Measurements from ENCODE around the gene RUSC2.

RUSC2 gene

DNA sequence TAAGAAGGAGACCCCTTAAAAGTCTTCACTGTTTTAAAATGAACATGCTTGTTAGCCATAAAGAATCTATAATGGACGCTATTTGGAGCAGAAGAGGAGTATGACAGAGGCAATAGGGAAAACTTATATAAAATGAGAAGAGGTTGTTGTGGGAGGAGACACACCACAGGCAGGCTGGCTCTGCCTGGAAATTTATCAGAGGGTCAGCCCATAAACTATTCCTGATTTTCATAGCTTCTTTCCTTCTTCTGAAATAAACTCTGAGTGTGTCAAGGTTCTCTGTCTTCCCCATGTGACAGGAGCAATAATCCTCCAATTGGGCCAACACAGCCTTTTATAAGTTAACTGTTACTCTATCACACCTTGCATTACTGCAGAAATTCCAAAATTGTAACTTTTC, 19.6 kb upstream of the RUSC2 start:
- H4K20me1 ChIP-seq (ENCODE audit: insufficient read depth, low read length): no peaks in the 10 kb centered on the region
- no peak overlapping the region for H2AFZ ChIP-seq (ENCODE audit: low read depth, low read length)
- no peak overlapping the region for H3K4me2 ChIP-seq (ENCODE audit: insufficient read depth, low read length)
- no peaks in the 10 kb centered on the region for H3K79me2 ChIP-seq (ENCODE audit: insufficient read depth, low read length)
- no peaks in the 10 kb centered on the region for H3K4me1 ChIP-seq (ENCODE audit: insufficient read depth, low read length)
- DNase-seq (no peak), ATAC-seq (ENCODE audit: insufficient read depth, low read depth) (no peak)
- no peaks in the 10 kb centered on the region for H3K36me3 ChIP-seq (ENCODE audit: insufficient read depth, low read length)
- peaks cover 6% of the 10 kb centered on the region for H3K27me3 ChIP-seq (ENCODE audit: insufficient read depth, low read length, poor library complexity)
- no peak overlapping the region for H3K9ac ChIP-seq (ENCODE audit: low read depth, low read length)
- H3K4me3 ChIP-seq (ENCODE audit: low read depth in 1 of 2, low read length in 2 of 2): no peak overlapping the region
- H3K9me3 ChIP-seq (ENCODE audit: insufficient read depth, low read length, severe bottlenecking): no peaks in the 10 kb centered on the region
- no peak overlapping the region for H3K27ac ChIP-seq (ENCODE audit: low read length)
- TF ChIP-seq, protein P1, sequence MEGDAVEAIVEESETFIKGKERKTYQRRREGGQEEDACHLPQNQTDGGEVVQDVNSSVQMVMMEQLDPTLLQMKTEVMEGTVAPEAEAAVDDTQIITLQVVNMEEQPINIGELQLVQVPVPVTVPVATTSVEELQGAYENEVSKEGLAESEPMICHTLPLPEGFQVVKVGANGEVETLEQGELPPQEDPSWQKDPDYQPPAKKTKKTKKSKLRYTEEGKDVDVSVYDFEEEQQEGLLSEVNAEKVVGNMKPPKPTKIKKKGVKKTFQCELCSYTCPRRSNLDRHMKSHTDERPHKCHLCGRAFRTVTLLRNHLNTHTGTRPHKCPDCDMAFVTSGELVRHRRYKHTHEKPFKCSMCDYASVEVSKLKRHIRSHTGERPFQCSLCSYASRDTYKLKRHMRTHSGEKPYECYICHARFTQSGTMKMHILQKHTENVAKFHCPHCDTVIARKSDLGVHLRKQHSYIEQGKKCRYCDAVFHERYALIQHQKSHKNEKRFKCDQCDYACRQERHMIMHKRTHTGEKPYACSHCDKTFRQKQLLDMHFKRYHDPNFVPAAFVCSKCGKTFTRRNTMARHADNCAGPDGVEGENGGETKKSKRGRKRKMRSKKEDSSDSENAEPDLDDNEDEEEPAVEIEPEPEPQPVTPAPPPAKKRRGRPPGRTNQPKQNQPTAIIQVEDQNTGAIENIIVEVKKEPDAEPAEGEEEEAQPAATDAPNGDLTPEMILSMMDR (IDR thresholded peaks at IDR 0.05; ENCODE audit: borderline replicate concordance, extremely low read depth, low read length, poor library complexity, severe bottlenecking): no peak
- TF ChIP-seq EZH2 (IDR thresholded peaks at IDR 0.05; ENCODE audit: borderline replicate concordance, low read depth, low read length, severe bottlenecking): no peak

DNA sequence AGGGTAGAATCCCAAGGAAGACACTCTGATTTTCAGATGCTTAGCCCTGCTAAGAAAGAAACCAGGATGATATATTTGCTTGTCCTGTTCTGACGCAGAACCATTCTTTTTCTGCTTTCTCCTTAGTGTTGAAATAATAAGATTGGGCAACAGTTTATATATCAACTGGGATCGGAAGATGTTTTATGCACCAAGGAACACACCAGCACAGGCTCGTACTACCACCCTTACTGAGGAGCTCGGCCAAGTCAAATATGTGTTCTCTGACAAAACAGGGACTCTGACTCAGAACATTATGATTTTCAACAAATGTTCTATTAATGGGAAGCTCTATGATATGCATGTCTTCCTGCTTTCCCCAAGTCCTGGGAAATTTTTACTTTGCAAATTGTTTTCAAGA, 19.0 kb upstream of the RUSC2 start:
- Histone ChIP-seq H2AFZ (ENCODE audit: low read depth, low read length) (no peak overlapping the region), H3K9me3 (ENCODE audit: insufficient read depth, low read length, severe bottlenecking) (no peaks in the 10 kb centered on the region), H3K27ac (ENCODE audit: low read length) (no peak overlapping the region), H3K4me1 (ENCODE audit: insufficient read depth, low read length) (no peaks in the 10 kb centered on the region), H4K20me1 (ENCODE audit: insufficient read depth, low read length) (no peaks in the 10 kb centered on the region), H3K9ac (ENCODE audit: low read depth, low read length) (no peak overlapping the region), H3K4me2 (ENCODE audit: insufficient read depth, low read length) (no peak overlapping the region), H3K4me3 (ENCODE audit: low read depth in 1 of 2, low read length in 2 of 2) (no peak overlapping the region), H3K79me2 (ENCODE audit: insufficient read depth, low read length) (no peaks in the 10 kb centered on the region), H3K27me3 (ENCODE audit: insufficient read depth, low read length, poor library complexity) (peaks cover 9% of the 10 kb centered on the region), H3K36me3 (ENCODE audit: insufficient read depth, low read length) (no peaks in the 10 kb centered on the region)
- no peak for DNase-seq
- no peak for TF ChIP-seq EZH2 (IDR thresholded peaks at IDR 0.05; ENCODE audit: borderline replicate concordance, low read depth, low read length, severe bottlenecking)
- TF ChIP-seq, protein P1 (IDR thresholded peaks at IDR 0.05; ENCODE audit: borderline replicate concordance, extremely low read depth, low read length, poor library complexity, severe bottlenecking): no peak
- ATAC-seq (ENCODE audit: insufficient read depth, low read depth): no peak

DNA sequence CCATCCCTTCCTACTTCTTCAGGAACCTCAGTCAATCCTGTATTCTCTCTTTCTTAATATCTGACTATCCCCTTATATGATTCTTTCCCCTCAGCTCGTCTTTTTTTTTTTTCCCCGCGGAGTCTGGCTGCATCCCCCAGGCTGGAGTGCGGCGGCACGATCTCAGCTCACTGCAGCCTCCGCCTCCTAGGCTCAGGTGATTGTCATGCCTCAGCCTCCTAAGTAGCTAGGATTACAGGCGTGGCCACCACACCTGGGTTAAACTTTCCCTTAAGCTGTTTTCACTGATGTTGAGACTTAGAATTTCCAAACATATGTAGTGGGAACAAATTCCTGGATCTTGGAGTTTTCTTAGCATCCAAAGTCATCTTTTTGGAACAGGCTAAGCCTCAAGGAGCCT, 13.3 kb upstream of the RUSC2 start:
- Histone ChIP-seq H2AFZ (ENCODE audit: low read depth, low read length) (no peak overlapping the region), H3K4me3 (ENCODE audit: low read depth in 1 of 2, low read length in 2 of 2) (no peak overlapping the region), H3K9me3 (ENCODE audit: insufficient read depth, low read length, severe bottlenecking) (no peaks in the 10 kb centered on the region), H3K79me2 (ENCODE audit: insufficient read depth, low read length) (no peaks in the 10 kb centered on the region), H3K27me3 (ENCODE audit: insufficient read depth, low read length, poor library complexity) (peaks cover 11% of the 10 kb centered on the region), H3K36me3 (ENCODE audit: insufficient read depth, low read length) (no peaks in the 10 kb centered on the region), H3K4me2 (ENCODE audit: insufficient read depth, low read length) (no peak overlapping the region), H3K9ac (ENCODE audit: low read depth, low read length) (no peak overlapping the region), H3K27ac (ENCODE audit: low read length) (no peak overlapping the region), H3K4me1 (ENCODE audit: insufficient read depth, low read length) (no peaks in the 10 kb centered on the region), H4K20me1 (ENCODE audit: insufficient read depth, low read length) (no peaks in the 10 kb centered on the region)
- TF ChIP-seq EZH2 (IDR thresholded peaks at IDR 0.05; ENCODE audit: borderline replicate concordance, low read depth, low read length, severe bottlenecking): no peak
- TF ChIP-seq, protein P1 (IDR thresholded peaks at IDR 0.05; ENCODE audit: borderline replicate concordance, extremely low read depth, low read length, poor library complexity, severe bottlenecking): no peak
- DNase-seq: no peak
- no peak for ATAC-seq (ENCODE audit: insufficient read depth, low read depth)

All from DND-41 (cell line).